Lower lobe of right lung (tissue), 2 donors: ENCODE data around the gene CALHM4. TPM values are rescaled to one million over a fixed set of nuclear protein-coding genes. Genes with fewer than 3 reads are reported as not detected.
"Not testable (repeated sequence)": the region's sequence is repeated elsewhere in the genome, so short reads cannot be mapped to it uniquely, and the experiment has no call there.

Experiments
- ATAC-seq, 2 donors: fragments of 200-7000 bp; cut with Tn5 transposase; one replicate each; pipeline ENCODE4 v1.9.1; 2020 to 2022; ENCODE audit warnings: mild to moderate bottlenecking in 2 of 2, moderate library complexity in 2 of 2
- DNase-seq: peaks from one replicate; pipeline ENCODE4 v3.0.0-alpha.2; 2020
- H3K27ac ChIP-seq: fragments of 200-600 bp; one replicate; pipeline ENCODE4 v1.8.0; 2022
- H3K27me3 ChIP-seq: fragments of 200-600 bp; one replicate; pipeline ENCODE4 v1.8.0; 2022; ENCODE audit warnings: low read depth
- H3K36me3 ChIP-seq: fragments of 200-600 bp; one replicate; pipeline ENCODE4 v1.8.0; 2022; ENCODE audit warnings: mild to moderate bottlenecking
- H3K4me1 ChIP-seq: fragments of 200-600 bp; one replicate; pipeline ENCODE4 v1.8.0; 2022
- H3K4me3 ChIP-seq: fragments of 200-600 bp; one replicate; pipeline ENCODE4 v1.8.0; 2022; ENCODE audit warnings: mild to moderate bottlenecking
- H3K9me3 ChIP-seq: fragments of 200-600 bp; one replicate; pipeline ENCODE4 v1.8.0; 2022
- intact Hi-C: fragments of 100-400 bp; cut with DNase I; formaldehyde crosslinking; loops from one replicate; pipeline ENCODE4 v1.11.0; 2022
- total RNA-seq: library from RNA; stranded (reverse); fragmentation: NEBNext Ultra II Directional; extraction: Animal tissue kit (Norgen Biotek cat#: 25700); gene quantifications from one replicate; pipeline ENCODE4 v1.2.1, GENCODE V29; 2021
- TF ChIP-seq, protein P1 (sequence below): fragments of 200-600 bp; IDR thresholded peaks from one replicate; pipeline ENCODE4 v1.8.0; 2022; ENCODE audit warnings: antibody characterized with exemption, mild to moderate bottlenecking
- donor health status: DM: no; HTN: yes; CAD: no; lungs with severe emphysema.

Gene CALHM4
- total RNA-seq, 1 donor from 2014 or later = not detected

DNA sequence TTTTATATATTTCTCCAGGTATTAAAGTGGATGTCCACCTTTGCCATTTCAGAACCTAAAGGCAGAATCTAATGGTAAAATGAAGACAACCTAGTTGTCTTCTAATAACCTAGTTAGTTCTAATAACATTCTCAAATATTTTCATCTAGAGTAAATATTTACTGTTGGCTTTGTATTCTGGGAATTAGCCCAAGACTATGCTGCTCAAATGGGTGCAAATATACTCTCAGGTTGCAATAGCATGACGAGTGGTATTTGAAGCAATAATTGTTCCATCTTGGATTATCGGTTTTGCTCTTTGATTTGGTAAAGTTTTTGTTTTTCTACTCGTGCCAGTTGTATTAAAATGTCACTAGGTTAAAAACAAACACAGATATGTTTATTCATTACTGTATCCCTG is 41.7 kb downstream of the CALHM4 start:
- Histone ChIP-seq H3K27me3 (no peaks in the 10 kb centered on the region), H3K4me1 (no peaks in the 10 kb centered on the region), H3K9me3 (no peaks in the 10 kb centered on the region), H3K27ac (no peak overlapping the region), H3K36me3 (peaks cover 58% of the 10 kb centered on the region), H3K4me3 (no peak overlapping the region)
- DNase-seq = no peak
- TF ChIP-seq, protein P1, sequence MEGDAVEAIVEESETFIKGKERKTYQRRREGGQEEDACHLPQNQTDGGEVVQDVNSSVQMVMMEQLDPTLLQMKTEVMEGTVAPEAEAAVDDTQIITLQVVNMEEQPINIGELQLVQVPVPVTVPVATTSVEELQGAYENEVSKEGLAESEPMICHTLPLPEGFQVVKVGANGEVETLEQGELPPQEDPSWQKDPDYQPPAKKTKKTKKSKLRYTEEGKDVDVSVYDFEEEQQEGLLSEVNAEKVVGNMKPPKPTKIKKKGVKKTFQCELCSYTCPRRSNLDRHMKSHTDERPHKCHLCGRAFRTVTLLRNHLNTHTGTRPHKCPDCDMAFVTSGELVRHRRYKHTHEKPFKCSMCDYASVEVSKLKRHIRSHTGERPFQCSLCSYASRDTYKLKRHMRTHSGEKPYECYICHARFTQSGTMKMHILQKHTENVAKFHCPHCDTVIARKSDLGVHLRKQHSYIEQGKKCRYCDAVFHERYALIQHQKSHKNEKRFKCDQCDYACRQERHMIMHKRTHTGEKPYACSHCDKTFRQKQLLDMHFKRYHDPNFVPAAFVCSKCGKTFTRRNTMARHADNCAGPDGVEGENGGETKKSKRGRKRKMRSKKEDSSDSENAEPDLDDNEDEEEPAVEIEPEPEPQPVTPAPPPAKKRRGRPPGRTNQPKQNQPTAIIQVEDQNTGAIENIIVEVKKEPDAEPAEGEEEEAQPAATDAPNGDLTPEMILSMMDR = no peak
- intact Hi-C loops = no loop called here
- ATAC-seq = no peak

DNA sequence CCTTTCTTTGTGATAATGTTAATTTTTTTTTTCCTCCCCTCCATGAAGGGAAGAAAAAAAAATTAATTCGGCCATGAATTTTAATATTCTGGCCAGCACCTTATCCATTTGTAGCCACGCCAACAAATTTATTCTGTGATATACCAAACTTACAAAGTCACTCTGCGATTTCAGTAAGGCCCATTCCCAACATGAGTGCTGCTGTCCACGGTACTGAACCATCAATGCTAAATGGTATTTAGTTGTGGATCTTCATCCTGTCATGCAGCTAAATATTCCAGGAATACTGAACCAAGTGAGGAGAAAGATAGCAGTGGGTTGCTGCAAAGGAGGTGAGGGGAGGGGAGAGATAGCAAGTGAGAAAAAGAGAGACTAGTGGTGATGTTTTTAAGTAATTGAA is 43.3 kb downstream of the CALHM4 start:
- DNase-seq = no peak
- no peak overlapping the region for H3K27ac ChIP-seq
- H3K4me3 ChIP-seq = no peak overlapping the region
- intact Hi-C loops = no loop called here
- no peaks in the 10 kb centered on the region for H3K9me3 ChIP-seq
- H3K4me1 ChIP-seq = no peaks in the 10 kb centered on the region
- H3K27me3 ChIP-seq = no peaks in the 10 kb centered on the region
- no peak for ATAC-seq
- TF ChIP-seq, protein P1 = no peak
- H3K36me3 ChIP-seq = peaks cover 43% of the 10 kb centered on the region

DNA sequence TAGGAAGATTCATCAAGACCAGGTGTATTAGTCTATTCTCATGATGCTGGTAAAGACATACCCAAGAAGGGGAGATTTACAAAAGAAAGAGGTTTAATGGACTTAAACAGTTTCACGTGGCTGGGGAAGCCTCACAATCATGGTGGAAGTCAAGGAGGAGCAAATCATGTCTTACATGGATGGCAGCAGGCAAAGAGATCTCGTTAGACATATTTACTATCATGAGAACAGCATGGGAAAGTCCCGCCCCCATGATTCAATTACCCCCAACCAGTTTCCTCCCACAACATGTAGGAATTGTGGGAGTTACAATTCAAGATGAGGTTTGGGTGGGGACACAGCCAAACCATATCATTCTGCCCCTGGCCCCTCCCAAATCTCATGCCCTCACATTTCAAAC is 50.4 kb downstream of the CALHM4 start:
- H3K4me3 ChIP-seq, H3K4me1 ChIP-seq, H3K27me3 ChIP-seq, intact Hi-C loops, DNase-seq, H3K36me3 ChIP-seq, ATAC-seq, H3K9me3 ChIP-seq, H3K27ac ChIP-seq: not testable (repeated sequence)

DNA sequence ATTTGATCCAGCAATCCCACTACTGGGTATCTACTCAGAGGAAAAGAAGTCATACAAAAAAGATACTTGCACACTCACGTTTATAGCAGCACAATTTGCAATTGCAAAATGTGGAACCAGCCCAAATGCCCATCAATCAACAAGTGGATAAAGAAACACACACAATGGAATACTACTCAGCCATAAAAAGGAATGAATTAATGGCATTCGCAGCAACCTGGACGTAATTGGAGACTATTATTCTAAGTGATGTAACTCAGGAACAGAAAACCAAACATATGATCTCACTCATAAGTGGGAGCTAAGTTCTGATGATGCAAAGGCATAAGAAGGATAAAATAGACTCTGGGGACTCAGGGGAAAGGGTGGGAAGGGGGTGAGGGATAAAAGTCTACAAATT is 51.3 kb downstream of the CALHM4 start:
- DNase-seq, H3K9me3 ChIP-seq, intact Hi-C loops, H3K27ac ChIP-seq, H3K4me3 ChIP-seq, H3K4me1 ChIP-seq, H3K36me3 ChIP-seq, H3K27me3 ChIP-seq, ATAC-seq: not testable (repeated sequence)

DNA sequence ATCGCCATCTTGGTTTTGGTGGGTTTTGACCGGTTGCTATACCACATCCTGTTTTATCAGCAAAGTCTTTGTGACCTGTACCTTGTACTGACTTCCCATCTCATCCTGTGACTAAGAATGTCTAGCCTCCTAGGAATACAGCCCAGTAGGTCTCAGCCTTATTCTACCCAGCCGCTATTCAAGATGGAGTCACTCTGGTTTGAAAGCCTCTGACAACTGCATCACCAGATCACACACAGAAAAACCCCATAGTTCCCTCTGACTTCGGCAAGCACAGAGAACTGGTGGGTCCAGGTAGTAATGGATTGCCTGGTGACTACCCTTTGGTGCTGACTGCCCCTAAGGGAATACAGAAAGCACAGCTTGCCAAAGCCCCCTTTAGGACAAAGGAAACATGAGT is 52.4 kb downstream of the CALHM4 start:
- Histone ChIP-seq H3K4me3 (no peak overlapping the region), H3K36me3 (no peaks in the 10 kb centered on the region), H3K27ac (no peak overlapping the region), H3K27me3 (no peaks in the 10 kb centered on the region), H3K9me3 (no peaks in the 10 kb centered on the region), H3K4me1 (no peaks in the 10 kb centered on the region)
- intact Hi-C loops = no loop called here
- ATAC-seq = no peak
- TF ChIP-seq, protein P1 = no peak
- DNase-seq = no peak

Other genes with a start within 250 kb of the CALHM4 start
- 59.7 TPM for gene DSE, start 182.8 kb upstream of the CALHM4 start, total RNA-seq
- gene CALHM6, start 92.4 kb upstream of the CALHM4 start, total RNA-seq = 9.1 TPM
- gene CALHM5, start 42.1 kb upstream of the CALHM4 start, total RNA-seq = 1.9 TPM
- gene TRAPPC3L, start 8.1 kb upstream of the CALHM4 start, total RNA-seq = not detected
- 35.9 TPM for gene RWDD1, start 17.8 kb downstream of the CALHM4 start, total RNA-seq
- gene RSPH4A, start 62.7 kb downstream of the CALHM4 start, total RNA-seq = 5.6 TPM
- gene ZUP1, start 115.0 kb downstream of the CALHM4 start, total RNA-seq = 8.7 TPM
- gene KPNA5, start 127.5 kb downstream of the CALHM4 start, total RNA-seq = 17.4 TPM
- 14.9 TPM for gene FAM162B, start 212.0 kb downstream of the CALHM4 start, total RNA-seq